WTC11 (cell line): ENCODE data around the gene ZBTB32. TPM values are rescaled to one million over a fixed set of nuclear protein-coding genes. Genes with fewer than 3 reads are reported as not detected.
A peak's percentile ranks its signal among the peaks of the same experiment; 100 is the strongest.

ENCODE experiments used
- ATAC-seq: fragments of 200-7000 bp; cut with Tn5 transposase; 2 replicates; pipeline ENCODE4 v1.10.0; 2021; ENCODE audit warnings: mild to moderate bottlenecking, moderate library complexity
- CTCF ChIA-PET: fragments of 300-600 bp; sonication (Branson Sonifier 250); formaldehyde crosslinking; loops from one replicate; lab custom pipeline; 2021; ENCODE audit warnings: antibody characterized with exemption; lab: Charles Lee
- POLR2A ChIA-PET: fragments of 350-600 bp; sonication (Branson Sonifier 250); formaldehyde crosslinking; loops from one replicate; lab custom pipeline; 2021; ENCODE audit warnings: antibody characterized with exemption; lab: Charles Lee
- DNase-seq: peaks from one replicate; pipeline ENCODE4 v3.0.0; 2021; ENCODE audit warnings: low spot score
- H3K27ac Mint-ChIP-seq: 2 replicates; pipeline ENCODE4 v1.8.0; 2021; ENCODE audit warnings: mixed read lengths
- H3K27me3 Mint-ChIP-seq: 2 replicates; pipeline ENCODE4 v1.8.0; 2021; ENCODE audit warnings: low read depth, mild to moderate bottlenecking, moderate library complexity, mixed read lengths
- H3K36me3 Mint-ChIP-seq: 2 replicates; pipeline ENCODE4 v1.8.0; 2021; ENCODE audit warnings: mixed read lengths
- H3K4me1 Mint-ChIP-seq: 2 replicates; pipeline ENCODE4 v1.8.0; 2022; ENCODE audit warnings: mixed read lengths
- H3K4me3 Mint-ChIP-seq: 2 replicates; pipeline ENCODE4 v1.8.0; 2021; ENCODE audit warnings: mild to moderate bottlenecking, moderate library complexity, mixed read lengths
- H3K9me3 Mint-ChIP-seq: 2 replicates; pipeline ENCODE4 v1.8.0; 2021; ENCODE audit warnings: mixed read lengths
- CREM ChIP-seq: sonication (generic); formaldehyde crosslinking; IDR thresholded peaks from 2 replicates; pipeline ENCODE4 v1.8.1; 2022; ENCODE audit warnings: mild to moderate bottlenecking, missing genetic modification reagents, moderate library complexity
- NR2C2 ChIP-seq: sonication (generic); formaldehyde crosslinking; IDR thresholded peaks from 2 replicates; pipeline ENCODE4 v1.8.0; 2022; ENCODE audit warnings: mild to moderate bottlenecking, missing genetic modification reagents
- SP1 ChIP-seq: sonication (generic); formaldehyde crosslinking; conservative IDR thresholded peaks from 2 replicates; pipeline ENCODE4 v1.8.1; 2022; ENCODE audit warnings: missing genetic modification reagents
- ZNF138 ChIP-seq: sonication (generic); formaldehyde crosslinking; conservative IDR thresholded peaks from 2 replicates; pipeline ENCODE4 v1.8.1; 2022; ENCODE audit warnings: mild to moderate bottlenecking, moderate library complexity, missing genetic modification reagents
- ZNF423 ChIP-seq: fragments of 250-450 bp; sonication (Bioruptor Pico); IDR thresholded peaks from 2 replicates; pipeline ENCODE4 v2.1.2; 2022; ENCODE audit warnings: mild to moderate bottlenecking, moderate library complexity
- total RNA-seq: library from RNA; stranded (reverse); gene quantifications from 3 replicates; pipeline ENCODE4 v1.2.3, GENCODE V29; 2021
- TF ChIP-seq, protein P1 (sequence below): sonication (generic); formaldehyde crosslinking; IDR thresholded peaks from 2 replicates; pipeline ENCODE4 v1.8.1; 2023; ENCODE audit warnings: mild to moderate bottlenecking, missing genetic modification reagents, borderline replicate concordance
- TF ChIP-seq, protein P2 (sequence below): sonication (generic); formaldehyde crosslinking; IDR thresholded peaks from 2 replicates; pipeline ENCODE4 v1.8.0; 2023; ENCODE audit warnings: missing genetic modification reagents, mild to moderate bottlenecking, borderline replicate concordance
- TF ChIP-seq, protein P3 (sequence below): sonication (generic); formaldehyde crosslinking; IDR thresholded peaks from 2 replicates; pipeline ENCODE4 v1.8.1; 2022; ENCODE audit warnings: low read depth, mild to moderate bottlenecking, moderate library complexity, missing genetic modification reagents, borderline replicate concordance

The ZBTB32 gene
- total RNA-seq, 1 experiment from 2014 or later: 0.11 TPM

DNA sequence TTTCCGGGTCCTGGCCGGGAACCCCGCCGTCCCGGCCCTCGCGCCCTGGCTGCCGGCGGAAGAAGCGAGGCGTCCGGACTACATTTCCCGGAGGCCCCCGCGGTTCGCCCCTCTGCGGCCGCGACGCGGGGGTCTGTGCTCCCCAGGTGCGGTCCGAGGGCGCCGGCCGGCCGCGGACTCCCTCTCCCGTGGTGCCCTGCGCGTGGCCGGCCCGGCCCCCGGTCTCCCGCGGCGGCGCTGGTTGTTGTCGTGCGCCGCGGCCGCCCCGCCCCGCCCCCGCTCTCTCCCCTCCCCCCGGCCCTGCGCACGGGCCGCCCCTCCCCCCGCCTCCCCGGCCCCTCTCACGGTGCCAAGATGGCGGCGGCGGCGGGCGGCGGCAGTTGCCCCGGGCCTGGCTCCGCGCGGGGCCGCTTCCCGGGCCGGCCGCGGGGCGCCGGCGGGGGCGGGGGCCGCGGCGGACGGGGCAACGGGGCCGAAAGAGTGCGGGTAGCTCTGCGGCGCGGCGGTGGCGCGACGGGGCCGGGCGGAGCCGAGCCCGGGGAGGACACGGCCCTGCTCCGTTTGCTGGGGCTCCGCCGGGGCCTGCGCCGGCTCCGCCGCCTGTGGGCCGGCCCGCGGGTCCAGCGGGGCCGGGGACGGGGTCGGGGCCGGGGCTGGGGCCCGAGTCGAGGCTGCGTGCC is 13.4 kb downstream of the ZBTB32 start, which contains the start of gene KMT2B:
TSS of gene KMT2B (plus strand) at position 339 of the 680 bp plus-strand sequence. CDS start at position 355, 16 bp downstream.
- Mint-ChIP-seq H3K27me3 (no peaks in the 10 kb centered on the region), H3K36me3 (peaks cover 9% of the 10 kb centered on the region), H3K27ac (peak within 1 kb of the TSS; percentile 97), H3K4me3 (peak within 1 kb of the TSS; percentile 83), H3K9me3 (no peaks in the 10 kb centered on the region), H3K4me1 (peaks cover 37% of the 10 kb centered on the region)
- DNase-seq (peak; percentile 97), ATAC-seq (no peak)
- POLR2A ChIA-PET: interaction anchor here (1.2 to 1.4 kb wide), 2 partner anchors 23 to 28 kb away, joined by 3 to 9 read pairs; partner anchors contain the start of genes PSENEN and U2AF1L4
- TF ChIP-seq CREM: no peak; the same call in 1 of the 2 replicates
- no peak for TF ChIP-seq ZNF138 (CRISPR knock-in tag)
- TF ChIP-seq ZNF423 (CRISPR knock-in tag): peak; percentile 33; the same call in 1 of the 2 replicates
- peak; percentile 71 for TF ChIP-seq SP1 (CRISPR knock-in tag)
- no peak for TF ChIP-seq NR2C2
- TF ChIP-seq, protein P1, sequence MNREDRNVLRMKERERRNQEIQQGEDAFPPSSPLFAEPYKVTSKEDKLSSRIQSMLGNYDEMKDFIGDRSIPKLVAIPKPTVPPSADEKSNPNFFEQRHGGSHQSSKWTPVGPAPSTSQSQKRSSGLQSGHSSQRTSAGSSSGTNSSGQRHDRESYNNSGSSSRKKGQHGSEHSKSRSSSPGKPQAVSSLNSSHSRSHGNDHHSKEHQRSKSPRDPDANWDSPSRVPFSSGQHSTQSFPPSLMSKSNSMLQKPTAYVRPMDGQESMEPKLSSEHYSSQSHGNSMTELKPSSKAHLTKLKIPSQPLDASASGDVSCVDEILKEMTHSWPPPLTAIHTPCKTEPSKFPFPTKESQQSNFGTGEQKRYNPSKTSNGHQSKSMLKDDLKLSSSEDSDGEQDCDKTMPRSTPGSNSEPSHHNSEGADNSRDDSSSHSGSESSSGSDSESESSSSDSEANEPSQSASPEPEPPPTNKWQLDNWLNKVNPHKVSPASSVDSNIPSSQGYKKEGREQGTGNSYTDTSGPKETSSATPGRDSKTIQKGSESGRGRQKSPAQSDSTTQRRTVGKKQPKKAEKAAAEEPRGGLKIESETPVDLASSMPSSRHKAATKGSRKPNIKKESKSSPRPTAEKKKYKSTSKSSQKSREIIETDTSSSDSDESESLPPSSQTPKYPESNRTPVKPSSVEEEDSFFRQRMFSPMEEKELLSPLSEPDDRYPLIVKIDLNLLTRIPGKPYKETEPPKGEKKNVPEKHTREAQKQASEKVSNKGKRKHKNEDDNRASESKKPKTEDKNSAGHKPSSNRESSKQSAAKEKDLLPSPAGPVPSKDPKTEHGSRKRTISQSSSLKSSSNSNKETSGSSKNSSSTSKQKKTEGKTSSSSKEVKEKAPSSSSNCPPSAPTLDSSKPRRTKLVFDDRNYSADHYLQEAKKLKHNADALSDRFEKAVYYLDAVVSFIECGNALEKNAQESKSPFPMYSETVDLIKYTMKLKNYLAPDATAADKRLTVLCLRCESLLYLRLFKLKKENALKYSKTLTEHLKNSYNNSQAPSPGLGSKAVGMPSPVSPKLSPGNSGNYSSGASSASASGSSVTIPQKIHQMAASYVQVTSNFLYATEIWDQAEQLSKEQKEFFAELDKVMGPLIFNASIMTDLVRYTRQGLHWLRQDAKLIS (CRISPR knock-in tag): no peak
- CTCF ChIA-PET: interaction anchor here (1.1 to 1.3 kb wide), 3 partner anchors 30 to 102 kb away, joined by 3 to 7 read pairs (median 4); partner anchors contain the start of gene LIN37

DNA sequence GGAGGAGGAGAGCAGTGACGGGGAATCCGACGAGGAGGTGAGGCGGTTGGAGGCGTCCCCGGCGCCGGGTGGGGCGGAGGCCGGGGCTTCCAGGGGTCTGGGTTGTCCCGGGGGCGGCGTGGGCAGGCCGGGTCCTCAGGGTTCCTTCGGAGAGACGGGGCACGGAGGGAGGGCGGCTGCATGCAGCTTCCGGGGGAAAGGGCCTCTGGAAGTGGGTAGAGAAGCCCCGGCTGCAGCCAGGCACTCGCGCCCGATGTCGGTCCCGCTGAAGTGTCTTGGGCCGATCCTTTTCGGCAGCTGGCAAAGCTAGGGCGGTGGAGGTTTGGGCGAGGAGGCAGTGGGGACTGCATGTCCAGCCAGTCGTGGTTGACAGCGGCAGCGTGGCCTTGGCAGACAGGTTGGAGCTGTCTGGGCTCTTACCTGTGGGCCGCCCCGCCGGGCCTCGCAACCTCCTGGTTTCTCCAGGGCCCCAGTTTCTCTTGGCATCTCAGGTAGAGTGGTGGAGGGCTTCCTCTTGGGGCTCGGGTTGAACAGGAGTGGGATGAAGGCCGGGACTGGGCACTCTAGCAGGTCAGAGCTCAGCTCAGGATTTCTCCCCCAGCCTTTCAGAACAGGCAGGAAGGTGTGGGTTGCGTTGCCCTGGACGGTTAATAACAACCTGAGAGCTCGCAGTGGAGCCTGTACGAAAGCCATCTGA is 14.1 kb downstream of the ZBTB32 start:
- peak; percentile 26 for DNase-seq
- no peaks in the 10 kb centered on the region for H3K27me3 Mint-ChIP-seq
- ATAC-seq: no peak
- TF ChIP-seq, protein P2, sequence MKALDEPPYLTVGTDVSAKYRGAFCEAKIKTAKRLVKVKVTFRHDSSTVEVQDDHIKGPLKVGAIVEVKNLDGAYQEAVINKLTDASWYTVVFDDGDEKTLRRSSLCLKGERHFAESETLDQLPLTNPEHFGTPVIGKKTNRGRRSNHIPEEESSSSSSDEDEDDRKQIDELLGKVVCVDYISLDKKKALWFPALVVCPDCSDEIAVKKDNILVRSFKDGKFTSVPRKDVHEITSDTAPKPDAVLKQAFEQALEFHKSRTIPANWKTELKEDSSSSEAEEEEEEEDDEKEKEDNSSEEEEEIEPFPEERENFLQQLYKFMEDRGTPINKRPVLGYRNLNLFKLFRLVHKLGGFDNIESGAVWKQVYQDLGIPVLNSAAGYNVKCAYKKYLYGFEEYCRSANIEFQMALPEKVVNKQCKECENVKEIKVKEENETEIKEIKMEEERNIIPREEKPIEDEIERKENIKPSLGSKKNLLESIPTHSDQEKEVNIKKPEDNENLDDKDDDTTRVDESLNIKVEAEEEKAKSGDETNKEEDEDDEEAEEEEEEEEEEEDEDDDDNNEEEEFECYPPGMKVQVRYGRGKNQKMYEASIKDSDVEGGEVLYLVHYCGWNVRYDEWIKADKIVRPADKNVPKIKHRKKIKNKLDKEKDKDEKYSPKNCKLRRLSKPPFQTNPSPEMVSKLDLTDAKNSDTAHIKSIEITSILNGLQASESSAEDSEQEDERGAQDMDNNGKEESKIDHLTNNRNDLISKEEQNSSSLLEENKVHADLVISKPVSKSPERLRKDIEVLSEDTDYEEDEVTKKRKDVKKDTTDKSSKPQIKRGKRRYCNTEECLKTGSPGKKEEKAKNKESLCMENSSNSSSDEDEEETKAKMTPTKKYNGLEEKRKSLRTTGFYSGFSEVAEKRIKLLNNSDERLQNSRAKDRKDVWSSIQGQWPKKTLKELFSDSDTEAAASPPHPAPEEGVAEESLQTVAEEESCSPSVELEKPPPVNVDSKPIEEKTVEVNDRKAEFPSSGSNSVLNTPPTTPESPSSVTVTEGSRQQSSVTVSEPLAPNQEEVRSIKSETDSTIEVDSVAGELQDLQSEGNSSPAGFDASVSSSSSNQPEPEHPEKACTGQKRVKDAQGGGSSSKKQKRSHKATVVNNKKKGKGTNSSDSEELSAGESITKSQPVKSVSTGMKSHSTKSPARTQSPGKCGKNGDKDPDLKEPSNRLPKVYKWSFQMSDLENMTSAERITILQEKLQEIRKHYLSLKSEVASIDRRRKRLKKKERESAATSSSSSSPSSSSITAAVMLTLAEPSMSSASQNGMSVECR (CRISPR knock-in tag): 0 out of 2 replicates have a peak, but pooled peaks have one; percentile 25
- TF ChIP-seq, protein P3, sequence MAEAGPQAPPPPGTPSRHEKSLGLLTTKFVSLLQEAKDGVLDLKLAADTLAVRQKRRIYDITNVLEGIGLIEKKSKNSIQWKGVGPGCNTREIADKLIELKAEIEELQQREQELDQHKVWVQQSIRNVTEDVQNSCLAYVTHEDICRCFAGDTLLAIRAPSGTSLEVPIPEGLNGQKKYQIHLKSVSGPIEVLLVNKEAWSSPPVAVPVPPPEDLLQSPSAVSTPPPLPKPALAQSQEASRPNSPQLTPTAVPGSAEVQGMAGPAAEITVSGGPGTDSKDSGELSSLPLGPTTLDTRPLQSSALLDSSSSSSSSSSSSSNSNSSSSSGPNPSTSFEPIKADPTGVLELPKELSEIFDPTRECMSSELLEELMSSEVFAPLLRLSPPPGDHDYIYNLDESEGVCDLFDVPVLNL (CRISPR knock-in tag): no peak
- TF ChIP-seq, all 79 proteins: peak for 1
- Mint-ChIP-seq H3K36me3 (peaks cover 14% of the 10 kb centered on the region), H3K4me1 (peaks cover 32% of the 10 kb centered on the region), H3K4me3 (peak overlapping the region; percentile 79), H3K27ac (no peak overlapping the region), H3K9me3 (no peaks in the 10 kb centered on the region)
- CTCF ChIA-PET: interaction anchor here (1.0 to 1.7 kb wide), 5 partner anchors 16 to 102 kb away, joined by 3 to 7 read pairs (median 4); partner anchors contain the start of gene LIN37
- POLR2A ChIA-PET: interaction anchor here (0.5 to 1.4 kb wide), 3 partner anchors 22 to 450 kb away, joined by 3 to 9 read pairs (median 3); partner anchors contain the start of genes PSENEN and U2AF1L4
